H1 (cell line): Measurements from ENCODE around the gene DUSP18. TPM values are rescaled to one million over a fixed set of nuclear protein-coding genes. Genes with fewer than 3 reads are reported as not detected.
A peak's percentile ranks its signal among the peaks of the same experiment; 100 is the strongest.

ENCODE experiments used
- CTCF ChIA-PET: fragments of 300-600 bp; sonication (Branson Sonifier 250); formaldehyde crosslinking; loops from one replicate; lab custom pipeline; 2021; ENCODE audit not compliant: partially characterized antibody; lab: Charles Lee
- POLR2A ChIA-PET: fragments of 300-600 bp; sonication (Branson Sonifier 250); formaldehyde crosslinking; loops from one replicate; lab custom pipeline; 2021; ENCODE audit warnings: inconsistent platforms; ENCODE audit not compliant: partially characterized antibody; lab: Charles Lee
- DNase-seq, 2 experiments: peaks; one replicate each; pipeline versions ENCODE4 v3.0.0 to v3.0.0-alpha.2; 2010 to 2022; ENCODE audit warnings: low spot score in 2 of 2, low read depth in 1 of 2, mixed read lengths in 1 of 2
- FAIRE-seq: peaks from 2 replicates; lab custom pipeline; 2011; peaks lifted over from hg19 to GRCh38; lab: Jason Lieb, UNC
- H2AFZ ChIP-seq: 2 replicates; pipeline ENCODE4 v1.8.1; 2012; ENCODE audit warnings: low read length, inconsistent platforms
- H2AK5ac ChIP-seq: 2 replicates; pipeline ENCODE4 v1.6.1; 2013; ENCODE audit warnings: low read depth, low read length
- H2BK120ac ChIP-seq: replicated peaks from 2 replicates; pipeline ENCODE3; 2013; ENCODE audit warnings: low read depth, low read length, inconsistent platforms
- H2BK12ac ChIP-seq: 2 replicates; pipeline ENCODE4 v1.6.1; 2013; ENCODE audit warnings: low read depth, low read length
- H2BK15ac ChIP-seq: 2 replicates; pipeline ENCODE4 v1.6.1; 2013; ENCODE audit warnings: low read length
- H2BK20ac ChIP-seq: 2 replicates; pipeline ENCODE4 v1.6.1; 2013; ENCODE audit warnings: low read length
- H2BK5ac ChIP-seq: 2 replicates; pipeline ENCODE4 v1.6.1; 2013; ENCODE audit warnings: low read depth, low read length
- H3K14ac ChIP-seq: 2 replicates; pipeline ENCODE4 v1.6.1; 2013; ENCODE audit warnings: inconsistent platforms; ENCODE audit not compliant: insufficient read length
- H3K18ac ChIP-seq: 2 replicates; pipeline ENCODE4 v1.6.1; 2013; ENCODE audit warnings: low read length; ENCODE audit errors: extremely low read depth
- H3K23ac ChIP-seq: 2 replicates; pipeline ENCODE4 v1.6.1; 2013; ENCODE audit warnings: inconsistent platforms; ENCODE audit not compliant: insufficient read length
- H3K23me2 ChIP-seq: 2 replicates; pipeline ENCODE4 v1.6.1; 2013; ENCODE audit warnings: low read depth, low read length
- H3K27ac ChIP-seq: 2 replicates; pipeline ENCODE4 v1.6.1; 2011; ENCODE audit warnings: low read depth, low read length, inconsistent platforms
- H3K27me3 ChIP-seq, 4 experiments: replicated peaks in 1 of 4; 1 replicate in 1 of 4; 2 replicates in 3 of 4; pipeline versions ENCODE4 v1.6.1 to v1.8.1; 2011 to 2013; ENCODE audit warnings: low read length in 3 of 4, mild to moderate bottlenecking in 3 of 4, inconsistent platforms in 2 of 4, mixed read lengths in 2 of 4, moderate library complexity in 1 of 4; ENCODE audit not compliant: control insufficient read depth in 3 of 4, insufficient read depth in 3 of 4; ENCODE audit errors: extremely low read depth in 1 of 4
- H3K36me3 ChIP-seq, 4 experiments: 2 replicates each; pipeline versions ENCODE4 v1.6.1 to v1.8.1; 2011 to 2013; ENCODE audit warnings: mild to moderate bottlenecking in 4 of 4, low read length in 3 of 4, moderate library complexity in 2 of 4, control low read depth in 1 of 4, inconsistent platforms in 1 of 4; ENCODE audit not compliant: insufficient read depth in 4 of 4, control insufficient read depth in 2 of 4
- H3K4ac ChIP-seq: replicated peaks from 2 replicates; pipeline ENCODE3; 2013; ENCODE audit warnings: low read length, low read depth, mixed read lengths, inconsistent platforms; ENCODE audit not compliant: insufficient read length
- H3K4me1 ChIP-seq, 4 experiments: replicated peaks in 1 of 4; 1 replicate in 1 of 4; 2 replicates in 3 of 4; pipeline versions ENCODE4 v1.6.1 to v1.8.1; 2011 to 2013; ENCODE audit warnings: low read length in 3 of 4, inconsistent platforms in 2 of 4, mixed read lengths in 1 of 4; ENCODE audit not compliant: insufficient read depth in 4 of 4, control insufficient read depth in 3 of 4
- H3K4me2 ChIP-seq, 2 experiments: 2 replicates each; pipeline versions ENCODE4 v1.6.1 to v1.8.1; 2011 to 2013; ENCODE audit warnings: low read depth in 2 of 2, low read length in 2 of 2, control low read depth in 1 of 2, inconsistent platforms in 1 of 2, mild to moderate bottlenecking in 1 of 2; ENCODE audit not compliant: insufficient read depth in 1 of 2
- H3K4me3 ChIP-seq, 4 experiments: fragments of 200-600, 300-600 bp in 1 of 4; sonication (generic), shearing (Covaris generic), sonication (Bioruptor Twin) in 1 of 4; 2 replicates each; pipeline versions ENCODE4 v1.5.1 to v1.8.1; 2011 to 2016; ENCODE audit warnings: low read length in 4 of 4, low read depth in 3 of 4, control low read depth in 2 of 4, inconsistent platforms in 2 of 4, mild to moderate bottlenecking in 2 of 4, mixed read lengths in 1 of 4, moderate library complexity in 1 of 4; ENCODE audit not compliant: insufficient read depth in 2 of 4; ENCODE audit errors: extremely low read depth in 1 of 4
- H3K56ac ChIP-seq: replicated peaks from 2 replicates; pipeline ENCODE3; 2013; ENCODE audit warnings: low read depth, mild to moderate bottlenecking, mixed read lengths, low read length, inconsistent platforms; ENCODE audit not compliant: insufficient read length
- H3K79me1 ChIP-seq: 2 replicates; pipeline ENCODE4 v1.6.1; 2013; ENCODE audit warnings: low read depth, low read length, control low read depth
- H3K79me2 ChIP-seq, 2 experiments: 2 replicates each; pipeline versions ENCODE4 v1.6.1 to v1.8.1; 2012 to 2013; ENCODE audit warnings: low read length in 2 of 2, mild to moderate bottlenecking in 2 of 2, inconsistent platforms in 1 of 2; ENCODE audit not compliant: insufficient read depth in 2 of 2, control insufficient read depth in 1 of 2
- H3K9ac ChIP-seq, 4 experiments: replicated peaks in 1 of 4; 1 replicate in 1 of 4; 2 replicates in 3 of 4; pipeline versions ENCODE4 v1.6.1 to v1.8.1; 2011 to 2013; ENCODE audit warnings: low read depth in 3 of 4, low read length in 3 of 4, control low read depth in 2 of 4, mild to moderate bottlenecking in 2 of 4, moderate library complexity in 2 of 4, inconsistent platforms in 1 of 4; ENCODE audit errors: extremely low read depth in 1 of 4
- H3K9me3 ChIP-seq, 2 experiments: 2 replicates each; pipeline versions ENCODE4 v1.6.1 to v1.8.1; 2012 to 2013; ENCODE audit warnings: mild to moderate bottlenecking in 2 of 2, moderate library complexity in 2 of 2, control low read depth in 1 of 2, inconsistent platforms in 1 of 2, low read depth in 1 of 2, low read length in 1 of 2, mixed read lengths in 1 of 2; ENCODE audit not compliant: insufficient read depth in 2 of 2
- H4K20me1 ChIP-seq, 2 experiments: replicated peaks in 1 of 2; 2 replicates each; pipeline versions ENCODE3 to v1.8.1; 2011 to 2013; ENCODE audit warnings: inconsistent platforms in 2 of 2, low read length in 2 of 2, mild to moderate bottlenecking in 1 of 2; ENCODE audit not compliant: insufficient read depth in 2 of 2, control insufficient read depth in 1 of 2
- H4K5ac ChIP-seq: 2 replicates; pipeline ENCODE4 v1.6.1; 2013; ENCODE audit warnings: low read length, low read depth, mixed read lengths, inconsistent platforms; ENCODE audit not compliant: insufficient read length
- H4K8ac ChIP-seq: 2 replicates; pipeline ENCODE4 v1.8.0; 2013; ENCODE audit warnings: mild to moderate bottlenecking, moderate library complexity, low read length, inconsistent platforms; ENCODE audit not compliant: insufficient read depth; ENCODE audit errors: extremely low read depth
- H4K91ac ChIP-seq: replicated peaks from 2 replicates; pipeline ENCODE3; 2013; ENCODE audit warnings: low read length, mixed read lengths, inconsistent platforms; ENCODE audit not compliant: insufficient read length
- GABPA ChIP-seq: IDR thresholded peaks from 2 replicates; pipeline ENCODE4 v1.6.1; 2011; ENCODE audit warnings: mild to moderate bottlenecking, low read length, moderate library complexity, borderline replicate concordance; ENCODE audit not compliant: insufficient read depth
- JUN ChIP-seq: IDR thresholded peaks from 2 replicates; pipeline ENCODE4 v1.6.1; 2011; ENCODE audit warnings: low read depth, mild to moderate bottlenecking, improper control_type of control experiment, low read length
- KDM4A ChIP-seq: IDR thresholded peaks from one replicate; pipeline ENCODE4 v1.7.1; 2012; ENCODE audit warnings: low read depth, mild to moderate bottlenecking, moderate library complexity, low read length, inconsistent platforms; ENCODE audit not compliant: severe bottlenecking
- NANOG ChIP-seq: IDR thresholded peaks from 2 replicates; pipeline ENCODE4 v1.6.1; 2011; ENCODE audit warnings: low read length, low read depth, mild to moderate bottlenecking, inconsistent platforms; ENCODE audit not compliant: insufficient read depth, poor library complexity, severe bottlenecking
- RBBP5 ChIP-seq: IDR thresholded peaks from 2 replicates; pipeline ENCODE4 v1.7.1; 2012; ENCODE audit warnings: low read depth, mild to moderate bottlenecking, inconsistent platforms, low read length, moderate library complexity, borderline replicate concordance
- TAF1 ChIP-seq: IDR thresholded peaks from 2 replicates; pipeline ENCODE4 v1.6.1; 2011; ENCODE audit warnings: mild to moderate bottlenecking, low read depth, low read length
- TEAD4 ChIP-seq: IDR thresholded peaks from 2 replicates; pipeline ENCODE4 v1.6.1; 2012; ENCODE audit warnings: low read depth, low read length, inconsistent platforms, mixed read lengths
- WGBS, 2 experiments: shearing (Covaris generic) in 1 of 2; methylation state at CpG; one replicate each; pipeline versions ENCODE4 v1.1.6 to v1.1.7; 2013 to 2015; ENCODE audit warnings: low lambda C conversion rate in 2 of 2, mixed read lengths in 2 of 2, inconsistent platforms in 1 of 2, low coverage in 1 of 2, missing lambda C conversion rate in 1 of 2; ENCODE audit not compliant: insufficient replicate concordance in 2 of 2, insufficient coverage in 1 of 2, insufficient read length in 1 of 2; ENCODE audit errors: extremely low coverage in 1 of 2, missing lambda C conversion rate in 1 of 2; 5-methylcytosine and 5-hydroxymethylcytosine counted together
- polyA plus RNA-seq, 7 experiments: library from polyadenylated mRNA; depleted of rRNA in 3 of 7; stranded (reverse) in 5 of 7; unstranded in 2 of 7; fragments of >200 nt in 5 of 7; fragments of 200-250 nt in 2 of 7; gene quantifications; 1 replicate in 5 of 7; 2 replicates in 1 of 7; 4 replicates in 1 of 7; pipeline versions ENCODE4 v1.2.1 to v1.2.3, GENCODE V29; 2011 to 2013; ENCODE audit warnings: missing spikeins in 2 of 7, mixed read lengths in 2 of 7
- total RNA-seq: library from RNA; stranded (reverse); fragmentation: NEBNext Ultra II Directional; extraction: Animal tissue kit (Norgen Biotek cat#: 25700); gene quantifications from 2 replicates; pipeline ENCODE4 v1.2.1, GENCODE V29; 2021

Gene DUSP18
- total and polyA plus RNA-seq, 2 of the 8 experiments (the other 6 are each of a cell fraction or from before 2014, with no cell fraction given), result 2.6 to 7.3 TPM

GRCh38 chr22:30635273-30636225 is 32.1 kb downstream of the DUSP18 start, which contains the start of gene SLC35E4:
SLC35E4 (plus strand) TSS chr22:30635781; CDS start chr22:30636451, 670 bp downstream.
- H4K5ac ChIP-seq, result no peak within 1 kb of the TSS
- peak within 1 kb of the TSS; percentile 8 to 69 (median 30); a peak in 4 of 7 replicates for H3K9ac ChIP-seq
- peak within 1 kb of the TSS; percentile 76 to 98 for H3K4me2 ChIP-seq
- H3K23me2 ChIP-seq, result peaks cover 11% of the 10 kb centered on the region; the same call in 1 of the 2 replicates
- peak within 1 kb of the TSS; percentile 46; the same call in 1 of the 2 replicates for H2BK15ac ChIP-seq
- H3K79me2 ChIP-seq, result no peaks in the 10 kb centered on the region; a peak in 1 of 4 replicates
- no peaks in the 10 kb centered on the region for H3K36me3 ChIP-seq
- DNase-seq, result peak; percentile 69 to 98
- ChIA-PET CTCF (interaction anchor here (0.7 to 7.8 kb wide), 40 partner anchors 12 to 284 kb away, joined by 3 to 137 read pairs (median 5); partner anchors contain the start of genes DUSP18, OSBP2, PES1 and TCN2), POLR2A (interaction anchor here (0.6 to 2.7 kb wide), 12 partner anchors 8 to 279 kb away, joined by 3 to 12 read pairs (median 4); partner anchors contain the start of genes CCDC157, OSBP2, PES1 and SF3A1)
- peak within 1 kb of the TSS; percentile 33; the same call in 1 of the 2 replicates for H2AFZ ChIP-seq
- peak within 1 kb of the TSS; percentile 90 for H4K91ac ChIP-seq
- H2AK5ac ChIP-seq, result no peak within 1 kb of the TSS
- H2BK12ac ChIP-seq, result peak within 1 kb of the TSS; percentile 10; the same call in 1 of the 2 replicates
- peak within 1 kb of the TSS; percentile 56 to 71 (median 63) for H3K4me3 ChIP-seq
- peaks cover 0 to 5% of the 10 kb centered on the region in 2 experiments; a peak in 1 of 4 replicates for H3K9me3 ChIP-seq
- H2BK20ac ChIP-seq, result no peak within 1 kb of the TSS
- peak within 1 kb of the TSS; percentile 57 for H3K4ac ChIP-seq
- H3K79me1 ChIP-seq, result no peaks in the 10 kb centered on the region; the same call in 1 of the 2 replicates
- no peak within 1 kb of the TSS for H3K56ac ChIP-seq
- H4K8ac ChIP-seq, result peak within 1 kb of the TSS; percentile 76
- no peaks in the 10 kb centered on the region for H4K20me1 ChIP-seq
- no peak for FAIRE-seq
- no peak within 1 kb of the TSS for H3K27ac ChIP-seq
- no peak within 1 kb of the TSS for H2BK120ac ChIP-seq
- H3K4me1 ChIP-seq, result peaks cover 0 to 22% (median 14%) of the 10 kb centered on the region in 4 experiments; a peak in 6 of 7 replicates
- H3K27me3 ChIP-seq, result peaks cover 0 to 4% (median 0%) of the 10 kb centered on the region in 4 experiments; a peak in 2 of 7 replicates
- H2BK5ac ChIP-seq, result no peak within 1 kb of the TSS; the same call in 1 of the 2 replicates
- WGBS, 2 experiments, result 8% methylated on average over 49 of the region's 75 CpGs; no CpG with 5 or more reads in 1 of the 2 experiments
- peak within 1 kb of the TSS; percentile 83 for H3K18ac ChIP-seq
- H3K23ac ChIP-seq, result no peak within 1 kb of the TSS
- H3K14ac ChIP-seq, result no peak within 1 kb of the TSS
- TF ChIP-seq TEAD4, result peak; percentile 62; the same call in 1 of the 2 replicates
- TF ChIP-seq NANOG, result peak; percentile 20
- TF ChIP-seq RBBP5, result 0 out of 2 replicates have a peak, but pooled peaks have one; percentile 4
- peak; percentile 88 for TF ChIP-seq KDM4A
- TF ChIP-seq JUN, result no peak
- 0 out of 2 replicates have a peak, but pooled peaks have one; percentile 35 for TF ChIP-seq TAF1
- no peak for TF ChIP-seq GABPA
